Right lobe of liver (tissue), 6 donors: ENCODE measurements around the gene HOMER1. TPM values are rescaled to one million over a fixed set of nuclear protein-coding genes. Genes with fewer than 3 reads are reported as not detected.

ENCODE experiments used
- ATAC-seq, 4 donors: fragments of 200-7000 bp; cut with Tn5 transposase; one replicate each; pipeline ENCODE4 v1.9.1; 2020; ENCODE audit warnings: mild to moderate bottlenecking in 4 of 4, moderate library complexity in 4 of 4
- DNase-seq, 3 donors: peaks; one replicate each; pipeline ENCODE4 v3.0.0-alpha.2; 2020
- H3K27ac ChIP-seq, 3 donors: fragments of 200-600 bp; one replicate each; pipeline ENCODE4 v1.8.0; 2022
- H3K27me3 ChIP-seq, 2 donors: fragments of 200-600 bp; one replicate each; pipeline ENCODE4 v1.8.0; 2022
- H3K36me3 ChIP-seq, 4 donors: fragments of 200-600 bp; sonication (generic) in 1 of 4; one replicate each; pipeline versions ENCODE4 v1.5.1 to v1.8.0; 2017 to 2022; ENCODE audit warnings: control low read depth in 1 of 4
- H3K4me1 ChIP-seq, 4 donors: fragments of 200-600 bp; sonication (generic) in 1 of 4; one replicate each; pipeline versions ENCODE4 v1.5.1 to v1.8.0; 2017 to 2022; ENCODE audit warnings: control low read depth in 1 of 4
- H3K4me3 ChIP-seq, 3 donors: fragments of 200-600 bp; one replicate each; pipeline ENCODE4 v1.8.0; 2022
- H3K9me3 ChIP-seq, 4 donors: fragments of 200-600 bp; sonication (generic) in 1 of 4; one replicate each; pipeline versions ENCODE4 v1.5.1 to v1.8.0; 2017 to 2022; ENCODE audit warnings: control low read depth in 1 of 4
- CTCF ChIP-seq, 4 donors: fragments of 200-600 bp in 3 of 4; fragments of 450-650 bp in 1 of 4; IDR thresholded peaks; one replicate each; pipeline versions ENCODE4 v1.5.1 to v1.8.0; 2016 to 2022; ENCODE audit warnings: antibody characterized with exemption in 4 of 4, mild to moderate bottlenecking in 2 of 4
- POLR2A ChIP-seq: fragments of 450-650 bp; IDR thresholded peaks from one replicate; pipeline ENCODE4 v1.6.1; 2017; ENCODE audit warnings: antibody characterized with exemption, mild to moderate bottlenecking
- WGBS: methylation state at CpG from one replicate; pipeline ENCODE4 v1.1.6; 2018; ENCODE audit warnings: low coverage, low lambda C conversion rate; ENCODE audit not compliant: insufficient coverage; ENCODE audit errors: missing lambda C conversion rate; 5-methylcytosine and 5-hydroxymethylcytosine counted together
- intact Hi-C, 2 donors: fragments of 100-400 bp; cut with DNase I; formaldehyde crosslinking; loops; one replicate each; pipeline versions ENCODE4 v1.11.2 to v1.14.1; 2022
- total RNA-seq, 6 experiments: library from RNA; depleted of rRNA in 2 of 6; stranded (reverse); fragments of >200 nt in 2 of 6; fragmentation: NEBNext Ultra II Directional in 3 of 6; extraction: Animal tissue kit (Norgen Biotek cat#: 25700) in 3 of 6; gene quantifications; one replicate each; pipeline versions ENCODE4 v1.1.0 to v1.2.4, GENCODE V29; 2016 to 2023
- donor health status: DM: no; HTN: yes; CAD: no.
- donor health status: DM: no; HTN: no; CAD: no.
- donor health status: DM: no; HTN: no; CAD: no.
- donor health status: DM: no; HTN: yes; CAD: no.
- donor health status: DM: no; HTN: yes; CAD: no.

Gene HOMER1
- total RNA-seq, 6 experiments from 2014 or later, result 0.26 to 1.7 (median 1.2) TPM

- Histone ChIP-seq H3K4me3 (no peak overlapping the region), H3K36me3 (no peaks in the 10 kb centered on the region), H3K27me3 (no peaks in the 10 kb centered on the region), H3K27ac (no peak overlapping the region), H3K9me3 (no peaks in the 10 kb centered on the region), H3K4me1 (no peaks in the 10 kb centered on the region)
- intact Hi-C loops, result loop anchor here in 1 of 2 donors (10.0 kb wide), 1 partner anchor 440 kb away; no protein-coding TSS in a partner anchor
- peak; percentile 67 to 74 (median 73) for ATAC-seq
- DNase-seq, result no peak
- TF ChIP-seq POLR2A (no peak), CTCF (IDR thresholded peaks at IDR 0.05) (peak; percentile 60 to 74 (median 64))
- WGBS, result 52% methylated on average over 5 of the region's 6 CpGs
Observed at GRCh38 chr5:79464695-79465332, 49.1 kb downstream of the HOMER1 start.

GRCh38 chr5:79464278-79464677 is 49.7 kb downstream of the HOMER1 start:
- ATAC-seq, result no peak
- intact Hi-C loops, result loop anchor here in 1 of 2 donors (10.0 kb wide), 1 partner anchor 439 kb away; no protein-coding TSS in a partner anchor

GRCh38 chr5:79459626-79460025 is 54.3 kb downstream of the HOMER1 start:
- DNase-seq (no peak), ATAC-seq (no peak)
- no peak overlapping the region for H3K27ac ChIP-seq
- TF ChIP-seq CTCF (IDR thresholded peaks at IDR 0.05), result no peak
- no peak for TF ChIP-seq POLR2A
- H3K36me3 ChIP-seq, result no peaks in the 10 kb centered on the region
- no peaks in the 10 kb centered on the region for H3K9me3 ChIP-seq
- intact Hi-C loops, result loop anchor here in 1 of 2 donors (10.0 kb wide), 1 partner anchor 435 kb away; no protein-coding TSS in a partner anchor
- WGBS, result 58% methylated on average over 2 of the region's 2 CpGs
- no peaks in the 10 kb centered on the region for H3K4me1 ChIP-seq
- no peaks in the 10 kb centered on the region for H3K27me3 ChIP-seq
- no peak overlapping the region for H3K4me3 ChIP-seq

More at GRCh38 chr5:79464278-79464677, 49.7 kb downstream of the HOMER1 start:
- Histone ChIP-seq H3K27me3 (no peaks in the 10 kb centered on the region), H3K36me3 (no peaks in the 10 kb centered on the region), H3K9me3 (no peaks in the 10 kb centered on the region), H3K4me1 (no peaks in the 10 kb centered on the region), H3K4me3 (no peak overlapping the region), H3K27ac (no peak overlapping the region)
- WGBS, result 39% methylated on average over 3 of the region's 3 CpGs
- DNase-seq, result no peak
- no peak for TF ChIP-seq POLR2A
- TF ChIP-seq CTCF (IDR thresholded peaks at IDR 0.05), result no peak

DNA sequence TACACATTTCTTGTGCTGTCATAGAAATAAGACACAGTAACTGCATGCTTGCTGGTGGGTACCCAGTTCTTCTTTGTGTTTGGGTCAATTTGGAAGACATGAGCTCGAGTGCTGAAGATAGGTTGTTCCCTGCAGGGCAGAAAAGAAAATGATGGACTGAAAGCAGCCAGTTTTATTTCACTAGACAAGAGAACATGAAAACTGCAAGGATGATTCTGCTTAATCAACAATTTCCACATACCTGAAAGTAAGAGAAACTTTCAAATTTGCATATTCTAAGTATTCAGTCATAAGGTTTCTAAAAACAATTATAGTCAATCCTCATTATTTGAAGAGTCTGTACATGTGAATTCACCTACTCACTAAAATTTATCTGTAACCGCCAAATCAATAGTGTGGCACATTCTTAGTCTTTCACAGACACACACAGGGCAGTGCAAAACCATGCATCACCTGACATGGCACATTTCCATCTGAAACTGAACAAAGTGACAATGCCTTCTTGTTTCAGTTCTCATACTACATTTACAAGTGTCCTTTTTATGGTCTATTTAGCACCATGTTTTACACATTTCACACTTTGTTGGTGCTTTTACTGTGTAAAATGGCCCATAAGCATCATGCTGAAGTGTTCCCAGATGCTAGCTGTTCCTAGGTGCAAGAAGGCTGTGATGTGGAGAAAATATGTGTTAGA is 56.9 kb downstream of the HOMER1 start:
- Histone ChIP-seq H3K4me3 (no peak overlapping the region), H3K4me1 (no peaks in the 10 kb centered on the region), H3K36me3 (no peaks in the 10 kb centered on the region), H3K9me3 (no peaks in the 10 kb centered on the region), H3K27me3 (no peaks in the 10 kb centered on the region), H3K27ac (no peak overlapping the region)
- TF ChIP-seq POLR2A (no peak), CTCF (IDR thresholded peaks at IDR 0.05) (no peak)
- DNase-seq (no peak), ATAC-seq (no peak)
- intact Hi-C loops, result no loop called here
- 84% methylated on average over 2 of the region's 2 CpGs for WGBS
